Measurements from ENCODE around the gene SORCS2. TPM values are rescaled to one million over a fixed set of nuclear protein-coding genes. Genes with fewer than 3 reads are reported as not detected.

Gene SORCS2
- total RNA-seq, 4 donors from 2014 or later, result 1.1 to 2.5 (median 2.0) TPM

GRCh38 chr4:7680731-7681130, 488.4 kb downstream of the SORCS2 start:
- Histone ChIP-seq H3K4me1 (peaks cover 0 to 8% (median 0%) of the 10 kb centered on the region in 3 donors), H3K4me3 (no peak overlapping the region), H3K9me3 (peaks cover 0 to 8% (median 0%) of the 10 kb centered on the region in 3 donors), H3K27me3 (peaks cover 0 to 27% (median 0%) of the 10 kb centered on the region in 4 donors), H3K36me3 (no peaks in the 10 kb centered on the region), H3K27ac (no peak overlapping the region)
- no peak for DNase-seq
- TF ChIP-seq POLR2A (IDR thresholded peaks at IDR 0.05), result no peak
- no peak for TF ChIP-seq CTCF (IDR thresholded peaks at IDR 0.05)
- 75 to 83% methylated on average over 1 of the region's 1 CpG for whole genome bisulfite sequencing, 2 donors
- intact Hi-C loops (cut with DNase I), result no loop called here

- Histone ChIP-seq H3K27me3 (peaks cover 0 to 22% (median 0%) of the 10 kb centered on the region in 4 donors), H3K9me3 (peaks cover 0 to 8% (median 0%) of the 10 kb centered on the region in 3 donors), H3K4me3 (no peak overlapping the region), H3K27ac (no peak overlapping the region), H3K4me1 (peaks cover 0 to 8% (median 0%) of the 10 kb centered on the region in 3 donors), H3K36me3 (no peaks in the 10 kb centered on the region)
- WGBS, 2 donors, result 90% methylated on average over 2 of the region's 5 CpGs; no CpG with 5 or more reads in 1 of the 2 donors
- DNase-seq, result no peak
- intact Hi-C loops (cut with DNase I), result no loop called here
- TF ChIP-seq POLR2A (IDR thresholded peaks at IDR 0.05) (no peak), CTCF (IDR thresholded peaks at IDR 0.05) (no peak)
These were observed 490.9 kb downstream of the SORCS2 start for GRCh38 chr4:7683126-7683703.

GRCh38 chr4:7684294-7684693, 492.0 kb downstream of the SORCS2 start:
- H3K9me3 ChIP-seq, result peaks cover 0 to 8% (median 0%) of the 10 kb centered on the region in 3 donors
- TF ChIP-seq CTCF (IDR thresholded peaks at IDR 0.05) (no peak), POLR2A (IDR thresholded peaks at IDR 0.05) (no peak)
- no peaks in the 10 kb centered on the region for H3K36me3 ChIP-seq
- intact Hi-C loops (cut with DNase I), result no loop called here
- H3K27ac ChIP-seq, result no peak overlapping the region
- WGBS, 2 donors, result 54 to 55% methylated on average over 2 to 3 of the region's 3 CpGs
- no peak overlapping the region for H3K4me3 ChIP-seq
- no peak for DNase-seq
- peaks cover 0 to 8% (median 0%) of the 10 kb centered on the region in 3 donors for H3K4me1 ChIP-seq
- H3K27me3 ChIP-seq, result peaks cover 0 to 14% (median 0%) of the 10 kb centered on the region in 4 donors

GRCh38 chr4:7686070-7686870, 493.9 kb downstream of the SORCS2 start:
- peaks cover 0 to 8% (median 0%) of the 10 kb centered on the region in 3 donors for H3K9me3 ChIP-seq
- 83 to 85% methylated on average over 8 to 12 of the region's 19 CpGs for WGBS, 2 donors
- no peak for TF ChIP-seq POLR2A (IDR thresholded peaks at IDR 0.05)
- no peak for TF ChIP-seq CTCF (IDR thresholded peaks at IDR 0.05)
- no peak for DNase-seq
- H3K27ac ChIP-seq, result no peak overlapping the region
- no peak overlapping the region for H3K4me3 ChIP-seq
- H3K36me3 ChIP-seq, result no peaks in the 10 kb centered on the region
- H3K4me1 ChIP-seq, result peaks cover 0 to 8% (median 0%) of the 10 kb centered on the region in 3 donors
- intact Hi-C loops (cut with DNase I), result no loop called here
- H3K27me3 ChIP-seq, result peaks cover 0 to 14% (median 0%) of the 10 kb centered on the region in 4 donors

- DNase-seq, result no peak
- WGBS, 2 donors, result 96 to 100% methylated on average over 4 to 8 of the region's 9 CpGs
- peaks cover 0 to 8% (median 0%) of the 10 kb centered on the region in 4 donors for H3K27me3 ChIP-seq
- peaks cover 0 to 8% (median 0%) of the 10 kb centered on the region in 3 donors for H3K4me1 ChIP-seq
- H3K27ac ChIP-seq, result no peak overlapping the region
- no peak for TF ChIP-seq POLR2A (IDR thresholded peaks at IDR 0.05)
- no peak for TF ChIP-seq CTCF (IDR thresholded peaks at IDR 0.05)
- H3K9me3 ChIP-seq, result peaks cover 0 to 8% (median 0%) of the 10 kb centered on the region in 3 donors
- intact Hi-C loops (cut with DNase I), result no loop called here
- H3K4me3 ChIP-seq, result no peak overlapping the region
- no peaks in the 10 kb centered on the region for H3K36me3 ChIP-seq
These were observed 494.7 kb downstream of the SORCS2 start for GRCh38 chr4:7687006-7687405.

All from esophagus squamous epithelium (tissue), 5 donors.